Measurements from ENCODE around the gene ZBTB46. TPM values are rescaled to one million over a fixed set of nuclear protein-coding genes. Genes with fewer than 3 reads are reported as not detected.
"Not testable (repeated sequence)": the region's sequence is repeated elsewhere in the genome, so short reads cannot be mapped to it uniquely, and the experiment has no call there.

ZBTB46 gene
- total RNA-seq, 2 donors from 2014 or later, result 7.9 to 12.2 TPM

DNA sequence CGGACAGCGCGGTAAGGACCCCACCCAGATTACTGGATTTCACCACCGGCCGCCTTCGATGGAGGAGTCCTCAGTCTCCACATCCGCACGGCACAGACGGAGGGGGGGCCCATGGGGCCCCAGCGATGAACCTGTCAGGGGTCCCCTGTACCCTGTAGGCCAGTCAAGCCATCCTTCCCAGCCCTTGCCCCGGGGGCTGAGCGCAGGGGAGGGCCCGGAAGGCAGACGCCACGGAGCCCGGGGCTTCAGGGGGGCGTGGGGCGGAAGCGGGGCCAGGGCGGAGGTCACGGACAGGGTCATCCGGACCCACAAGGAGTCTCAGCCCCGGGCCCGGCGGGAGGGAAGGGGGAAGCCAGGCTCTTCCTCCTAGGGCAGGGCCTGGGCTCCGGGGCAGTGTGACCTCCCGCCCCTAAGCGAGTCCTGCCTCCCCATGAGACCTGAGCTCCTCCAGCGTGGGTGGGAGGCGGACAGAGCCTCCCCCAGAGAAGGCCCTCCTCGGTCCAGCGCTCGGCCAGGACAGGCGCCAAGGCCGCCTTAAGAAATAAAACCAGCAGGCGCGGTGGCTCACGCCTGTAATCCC is 22.8 kb downstream of the ZBTB46 start:
- intact Hi-C loops (cut with DNase I), result no loop called here
- Histone ChIP-seq H3K27me3 (replicated peaks; ENCODE audit: insufficient read depth) (no peaks in the 10 kb centered on the region), H3K4me3 (no peak overlapping the region), H3K27ac (no peak overlapping the region), H3K4me1 (replicated peaks) (no peaks in the 10 kb centered on the region), H3K9me3 (no peaks in the 10 kb centered on the region), H3K36me3 (no peaks in the 10 kb centered on the region)
- WGBS, result 94% methylated on average over 38 of the region's 38 CpGs
- no peak for DNase-seq (ENCODE audit: low spot score)
- no peak for TF ChIP-seq POLR2AphosphoS5 (IDR thresholded peaks at IDR 0.05)
- TF ChIP-seq POLR2A (IDR thresholded peaks at IDR 0.05), result no peak
- TF ChIP-seq, protein P1, sequence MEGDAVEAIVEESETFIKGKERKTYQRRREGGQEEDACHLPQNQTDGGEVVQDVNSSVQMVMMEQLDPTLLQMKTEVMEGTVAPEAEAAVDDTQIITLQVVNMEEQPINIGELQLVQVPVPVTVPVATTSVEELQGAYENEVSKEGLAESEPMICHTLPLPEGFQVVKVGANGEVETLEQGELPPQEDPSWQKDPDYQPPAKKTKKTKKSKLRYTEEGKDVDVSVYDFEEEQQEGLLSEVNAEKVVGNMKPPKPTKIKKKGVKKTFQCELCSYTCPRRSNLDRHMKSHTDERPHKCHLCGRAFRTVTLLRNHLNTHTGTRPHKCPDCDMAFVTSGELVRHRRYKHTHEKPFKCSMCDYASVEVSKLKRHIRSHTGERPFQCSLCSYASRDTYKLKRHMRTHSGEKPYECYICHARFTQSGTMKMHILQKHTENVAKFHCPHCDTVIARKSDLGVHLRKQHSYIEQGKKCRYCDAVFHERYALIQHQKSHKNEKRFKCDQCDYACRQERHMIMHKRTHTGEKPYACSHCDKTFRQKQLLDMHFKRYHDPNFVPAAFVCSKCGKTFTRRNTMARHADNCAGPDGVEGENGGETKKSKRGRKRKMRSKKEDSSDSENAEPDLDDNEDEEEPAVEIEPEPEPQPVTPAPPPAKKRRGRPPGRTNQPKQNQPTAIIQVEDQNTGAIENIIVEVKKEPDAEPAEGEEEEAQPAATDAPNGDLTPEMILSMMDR (IDR thresholded peaks at IDR 0.05), result no peak

DNA sequence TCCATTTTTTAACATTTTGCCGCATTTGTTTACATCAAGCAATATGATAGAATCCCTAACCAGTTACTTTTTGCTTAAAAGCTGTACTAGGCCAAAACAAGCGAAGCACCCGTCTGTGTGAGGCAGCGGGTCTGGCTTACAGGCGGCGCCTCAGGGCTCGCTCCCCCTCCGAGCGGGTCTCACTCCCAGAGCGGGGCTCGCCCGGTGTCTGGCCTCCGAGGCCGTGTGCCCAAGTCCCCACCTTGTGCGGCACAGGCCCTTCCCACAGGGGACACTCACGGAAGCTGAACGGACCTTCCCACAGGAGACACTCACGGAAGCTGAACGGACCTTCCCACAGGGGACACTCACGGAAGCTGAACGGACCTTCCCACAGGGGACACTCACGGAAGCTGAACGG is 23.4 kb downstream of the ZBTB46 start:
- intact Hi-C loops (cut with DNase I), result no loop called here
- WGBS, result 91% methylated on average over 23 of the region's 23 CpGs
- TF ChIP-seq, protein P1 (IDR thresholded peaks at IDR 0.05), result no peak
- Histone ChIP-seq H3K27ac (no peak overlapping the region), H3K27me3 (replicated peaks; ENCODE audit: insufficient read depth) (no peaks in the 10 kb centered on the region), H3K9me3 (no peaks in the 10 kb centered on the region), H3K4me1 (replicated peaks) (no peaks in the 10 kb centered on the region), H3K36me3 (no peaks in the 10 kb centered on the region), H3K4me3 (no peak overlapping the region)
- DNase-seq (ENCODE audit: low spot score), result no peak

DNA sequence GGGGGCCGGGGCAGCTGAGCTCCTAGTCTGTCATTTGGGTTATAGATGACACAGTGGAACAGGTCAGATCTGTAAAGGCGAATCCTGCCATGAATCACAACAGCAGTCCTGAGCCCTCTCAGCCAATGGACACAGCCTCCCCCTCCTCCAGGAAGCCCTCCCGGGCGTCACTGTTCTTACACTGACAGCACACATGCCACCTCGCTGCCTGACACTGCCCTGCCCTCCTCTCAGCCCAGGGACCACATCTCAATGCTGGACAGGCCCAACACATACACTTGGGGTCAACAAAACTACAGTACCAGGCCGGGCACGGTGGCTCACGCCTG is 26.8 kb downstream of the ZBTB46 start:
- H3K4me3 ChIP-seq, result no peak overlapping the region
- H3K36me3 ChIP-seq, result no peaks in the 10 kb centered on the region
- DNase-seq (ENCODE audit: low spot score), result no peak
- H3K27me3 ChIP-seq (replicated peaks; ENCODE audit: insufficient read depth), result no peaks in the 10 kb centered on the region
- H3K4me1 ChIP-seq (replicated peaks), result no peaks in the 10 kb centered on the region
- no peaks in the 10 kb centered on the region for H3K9me3 ChIP-seq
- WGBS, result 92% methylated on average over 8 of the region's 8 CpGs
- no peak for TF ChIP-seq POLR2A (IDR thresholded peaks at IDR 0.05)
- TF ChIP-seq POLR2AphosphoS5 (IDR thresholded peaks at IDR 0.05), result no peak
- TF ChIP-seq, protein P1 (IDR thresholded peaks at IDR 0.05), result no peak
- intact Hi-C loops (cut with DNase I), result no loop called here
- no peak overlapping the region for H3K27ac ChIP-seq

DNA sequence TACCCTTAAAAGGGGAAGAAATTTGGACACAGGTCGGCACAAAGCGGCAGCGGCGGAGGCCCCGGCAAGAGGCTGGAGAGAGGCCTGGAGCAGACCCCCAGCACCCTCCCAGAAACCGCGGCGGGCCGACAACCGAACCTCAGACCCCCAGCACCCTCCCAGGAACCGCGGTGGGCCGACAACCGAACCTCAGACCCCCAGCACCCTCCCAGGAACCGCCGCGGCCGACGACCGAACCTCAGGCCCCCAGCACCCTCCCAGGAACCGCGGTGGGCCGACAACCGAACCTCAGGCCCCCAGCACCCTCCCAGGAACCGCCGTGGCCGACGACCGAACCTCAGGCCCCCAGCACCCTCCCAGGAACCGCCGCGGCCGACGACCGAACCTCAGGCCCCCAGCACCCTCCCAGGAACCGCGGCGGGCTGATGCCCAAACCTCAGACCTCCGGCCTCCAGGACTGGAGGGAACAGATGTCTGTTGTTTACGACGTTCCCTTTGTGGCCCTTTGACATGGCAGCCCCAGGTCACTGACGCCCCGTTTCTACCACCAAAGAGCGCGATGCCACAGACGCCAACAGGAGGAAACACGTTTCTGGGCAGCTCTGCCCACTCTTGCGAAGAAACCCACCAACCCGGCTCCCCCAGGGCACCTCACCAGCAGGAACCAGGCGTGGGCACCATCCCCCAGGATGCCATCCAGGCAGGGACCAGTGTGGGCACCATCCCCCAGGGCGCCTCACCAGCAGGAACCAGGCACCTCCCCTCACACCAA is 28.4 kb downstream of the ZBTB46 start:
- no peak for DNase-seq (ENCODE audit: low spot score)
- intact Hi-C loops (cut with DNase I), result no loop called here
- Histone ChIP-seq H3K4me3 (no peak overlapping the region), H3K4me1 (replicated peaks) (no peaks in the 10 kb centered on the region), H3K27me3 (replicated peaks; ENCODE audit: insufficient read depth) (no peaks in the 10 kb centered on the region), H3K27ac (no peak overlapping the region), H3K36me3 (no peaks in the 10 kb centered on the region), H3K9me3 (no peaks in the 10 kb centered on the region)
- TF ChIP-seq, protein P1 (IDR thresholded peaks at IDR 0.05), result no peak
- no peak for TF ChIP-seq POLR2A (IDR thresholded peaks at IDR 0.05)
- no peak for TF ChIP-seq POLR2AphosphoS5 (IDR thresholded peaks at IDR 0.05)
- 94% methylated on average over 51 of the region's 51 CpGs for WGBS

DNA sequence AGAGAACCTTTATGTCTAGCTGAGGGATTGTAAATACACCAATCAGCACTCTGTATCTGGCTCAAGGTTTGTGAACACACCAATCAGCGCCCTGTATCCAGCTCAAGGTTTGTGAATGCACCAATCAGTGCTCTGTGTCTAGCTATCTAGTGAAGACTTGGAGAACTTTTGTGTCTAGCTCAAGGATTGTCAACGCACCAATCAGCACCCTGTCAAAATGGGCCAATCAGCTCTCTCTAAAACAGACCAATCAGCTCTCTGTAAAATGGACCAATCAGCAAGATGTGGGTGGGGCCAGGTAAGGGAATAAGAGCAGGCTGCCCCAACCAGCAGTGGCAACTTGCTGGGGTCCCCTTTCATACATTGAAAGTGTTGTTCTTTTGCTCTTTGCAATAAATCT is 29.9 kb downstream of the ZBTB46 start:
- H3K36me3 ChIP-seq; H3K9me3 ChIP-seq; H3K27ac ChIP-seq; H3K27me3 ChIP-seq (replicated peaks; ENCODE audit: insufficient read depth); DNase-seq (ENCODE audit: low spot score); intact Hi-C loops (cut with DNase I); H3K4me1 ChIP-seq (replicated peaks); H3K4me3 ChIP-seq: not testable (repeated sequence)
- 97% methylated on average over 2 of the region's 2 CpGs for WGBS

DNA sequence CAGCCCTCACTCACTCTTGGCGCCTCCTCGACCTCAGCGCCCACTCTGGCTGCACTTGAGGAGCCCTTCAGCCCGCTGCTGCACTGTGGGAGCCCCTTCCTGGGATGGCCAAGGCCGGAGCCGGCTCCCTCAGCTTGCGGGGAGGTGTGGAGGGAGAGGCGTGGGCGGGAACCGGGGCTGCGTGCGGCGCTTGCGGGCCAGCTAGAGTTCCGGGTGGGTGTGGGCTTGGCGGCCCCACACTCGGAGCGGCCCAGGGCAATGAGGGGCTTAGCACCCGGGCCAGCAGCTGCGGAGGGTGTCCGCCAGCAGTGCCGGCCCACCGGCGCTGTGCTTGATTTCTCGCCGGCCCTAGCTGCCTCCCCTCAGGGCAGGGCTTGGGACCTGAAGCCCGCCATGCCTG is 30.7 kb downstream of the ZBTB46 start:
- H3K9me3 ChIP-seq; H3K4me1 ChIP-seq (replicated peaks); H3K27me3 ChIP-seq (replicated peaks; ENCODE audit: insufficient read depth); DNase-seq (ENCODE audit: low spot score); intact Hi-C loops (cut with DNase I); H3K4me3 ChIP-seq; H3K36me3 ChIP-seq; H3K27ac ChIP-seq: not testable (repeated sequence)
- 89% methylated on average over 27 of the region's 27 CpGs for WGBS

DNA sequence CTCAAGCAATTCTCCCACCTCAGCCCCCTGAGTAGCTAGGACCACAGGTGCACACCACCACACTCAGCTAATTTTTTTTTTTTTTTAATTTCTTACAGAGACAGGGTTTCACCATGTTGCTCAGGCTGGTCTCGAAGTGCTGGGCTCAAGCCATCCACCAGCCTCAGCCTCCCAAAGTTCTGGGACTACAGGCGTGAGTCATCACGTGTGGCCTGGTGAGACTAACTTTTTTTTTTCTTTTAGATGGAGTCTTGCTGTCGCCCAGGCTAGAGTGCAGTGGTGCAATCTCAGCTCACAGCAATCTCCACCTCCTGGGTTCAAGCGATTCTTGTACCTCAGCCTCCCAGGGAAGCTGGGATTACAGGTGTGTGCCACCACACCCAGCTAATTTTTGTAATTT is 31.9 kb downstream of the ZBTB46 start:
- H3K4me1 ChIP-seq (replicated peaks); DNase-seq (ENCODE audit: low spot score); intact Hi-C loops (cut with DNase I); H3K36me3 ChIP-seq; H3K9me3 ChIP-seq; H3K4me3 ChIP-seq; H3K27me3 ChIP-seq (replicated peaks; ENCODE audit: insufficient read depth); H3K27ac ChIP-seq: not testable (repeated sequence)
- WGBS, result 66% methylated on average over 5 of the region's 5 CpGs

DNA sequence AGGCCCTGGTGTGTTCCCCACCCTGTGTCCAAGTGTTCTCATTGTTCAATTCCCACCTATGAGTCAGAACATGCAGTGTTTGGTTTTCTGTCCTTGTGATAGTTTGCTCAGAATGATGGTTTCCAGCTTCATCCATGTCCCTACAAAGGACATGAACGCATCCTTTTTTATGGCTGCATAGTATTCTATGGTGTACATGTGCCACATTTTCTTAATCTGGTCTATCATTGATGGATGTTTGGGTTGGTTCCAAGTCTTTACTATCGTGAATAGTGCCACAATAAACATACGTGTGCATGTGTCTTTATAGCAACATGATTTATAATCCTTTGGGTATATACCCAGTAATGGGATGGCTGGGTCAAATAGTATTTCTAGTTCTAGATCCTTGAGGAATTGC is 33.9 kb downstream of the ZBTB46 start:
- H3K4me3 ChIP-seq; intact Hi-C loops (cut with DNase I); H3K9me3 ChIP-seq; H3K27me3 ChIP-seq (replicated peaks; ENCODE audit: insufficient read depth); DNase-seq (ENCODE audit: low spot score); H3K4me1 ChIP-seq (replicated peaks); H3K27ac ChIP-seq; H3K36me3 ChIP-seq: not testable (repeated sequence)
- WGBS, result 81% methylated on average over 3 of the region's 3 CpGs

Measured in prostate gland (tissue), 2 donors.